HG03439 (cell line): Measurements from ENCODE around the gene RAPSN.

Source experiments
- ATAC-seq: cut with Tn5 transposase; IDR thresholded peaks from one replicate; pipeline ENCODE4 v1.9.1; 2021; ENCODE audit warnings: mild to moderate bottlenecking, moderate library complexity; ENCODE audit not compliant: unreplicated experiment

The RAPSN gene

GRCh38 chr11:47391711-47392432, 57.1 kb downstream of the RAPSN start:
- ATAC-seq, result no peak

DNA sequence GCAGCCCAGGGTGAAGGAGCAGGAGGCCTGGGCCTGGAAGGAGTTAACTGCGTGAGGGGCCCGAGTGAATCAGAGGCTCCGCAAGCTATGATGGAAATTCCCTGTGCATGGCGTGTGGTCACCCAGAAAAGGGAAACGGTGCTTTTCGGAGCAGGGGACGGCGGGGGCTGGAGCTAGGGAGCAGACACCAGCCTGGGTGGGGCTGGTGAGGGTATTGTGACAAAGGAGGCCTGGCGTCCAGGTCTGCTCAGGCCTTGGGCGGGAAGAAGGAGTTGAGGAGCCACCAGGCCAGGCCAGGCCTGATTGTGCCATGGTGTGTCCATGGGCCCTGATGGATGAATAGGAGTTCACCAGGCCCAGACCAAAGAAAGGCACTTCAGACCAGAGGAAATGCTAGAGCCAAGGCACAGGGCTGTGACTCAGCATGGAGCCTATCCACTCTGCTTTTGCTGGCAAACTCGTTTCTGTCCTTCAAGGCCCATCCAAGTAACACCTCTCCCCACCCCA, 57.8 kb downstream of the RAPSN start:
- no peak for ATAC-seq

- no peak for ATAC-seq
These were observed 58.5 kb downstream of the RAPSN start for GRCh38 chr11:47390422-47390760.

DNA sequence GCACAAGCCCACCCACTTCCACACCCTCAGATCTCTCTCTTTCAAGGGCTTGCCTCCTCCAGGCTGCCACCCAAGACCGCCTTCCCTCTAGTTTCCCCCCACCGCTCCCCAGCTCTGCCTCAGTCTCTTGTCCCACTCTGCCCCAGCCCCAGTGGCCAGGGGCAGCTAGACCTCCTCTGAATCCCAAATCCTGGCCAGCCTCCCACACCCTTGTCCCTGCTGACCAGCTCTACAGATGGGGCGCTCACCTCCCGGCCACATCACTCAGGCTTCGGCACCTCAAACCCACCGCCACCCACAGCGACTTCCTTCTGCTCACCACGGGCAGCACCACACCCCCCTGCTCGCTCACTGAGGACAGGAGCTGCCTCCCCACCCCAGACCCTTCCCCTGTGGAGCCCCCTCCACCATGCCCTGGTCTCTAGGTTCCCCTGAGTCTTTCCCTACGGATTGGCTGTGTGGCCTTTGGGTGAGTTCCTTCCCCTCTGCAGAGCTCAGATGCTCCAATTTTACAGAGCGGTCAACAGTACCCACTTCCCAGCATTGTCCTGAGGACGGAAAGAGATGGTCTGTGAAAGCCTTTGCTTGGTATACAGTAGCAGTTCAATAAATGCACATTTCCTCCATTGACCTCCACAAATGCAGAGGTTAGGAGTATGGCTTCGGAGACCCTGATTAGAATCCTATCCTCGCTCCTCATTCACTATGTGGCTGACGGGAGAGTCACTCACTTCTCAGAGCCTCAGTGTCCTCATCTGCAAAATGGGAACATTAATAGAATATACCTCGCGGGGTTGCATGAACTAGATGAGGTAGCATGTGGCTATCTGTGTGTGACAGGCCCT, 59.1 kb downstream of the RAPSN start:
- ATAC-seq, result no peak

DNA sequence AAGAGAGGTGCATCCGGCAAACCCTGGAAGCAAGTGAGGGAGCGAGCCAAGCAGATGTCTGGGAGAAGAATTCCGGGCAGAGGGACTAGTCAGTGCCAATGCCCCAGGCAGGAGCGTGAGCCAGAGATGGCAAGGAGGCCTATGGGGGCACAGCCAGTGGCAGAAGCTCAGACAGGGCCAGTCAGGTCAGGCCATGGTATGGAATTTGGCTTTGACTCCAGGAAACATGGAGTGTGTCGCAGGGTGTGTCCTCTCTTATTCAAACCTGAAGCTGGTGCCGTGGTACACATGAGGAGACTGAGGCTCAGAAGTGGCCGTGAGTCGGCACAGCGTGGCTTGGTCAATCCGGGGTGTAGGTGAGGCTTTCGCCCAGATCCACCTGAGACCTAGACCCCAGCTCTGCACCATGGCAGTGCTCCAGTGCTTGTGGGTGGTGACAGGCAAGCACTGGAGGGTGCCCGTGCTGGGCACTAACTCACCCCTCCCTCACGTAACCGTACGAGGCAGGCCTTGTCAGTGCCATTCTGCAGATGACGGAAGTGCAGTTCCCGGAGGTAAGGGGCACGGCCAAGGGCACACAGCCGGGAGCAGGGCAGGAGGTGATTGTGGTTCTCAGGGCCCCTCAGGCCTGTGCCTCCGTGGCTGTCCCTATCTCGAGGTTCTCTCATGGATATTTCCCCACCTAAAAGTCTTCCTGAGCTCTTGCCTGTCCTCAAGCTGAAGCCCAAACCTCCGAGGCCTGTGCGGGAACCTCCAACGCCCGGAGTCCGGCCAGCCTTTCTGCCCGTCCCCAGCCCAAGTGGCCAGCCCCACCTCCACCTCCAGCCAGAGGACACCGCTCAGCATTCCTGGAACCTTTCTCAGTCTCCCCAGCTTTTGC, 60.0 kb downstream of the RAPSN start:
- ATAC-seq, result no peak

GRCh38 chr11:47387944-47388696, 60.8 kb downstream of the RAPSN start:
- no peak for ATAC-seq
